GM18505 (cell line): ENCODE measurements around the gene CDKAL1.

Experiments
- ATAC-seq: cut with Tn5 transposase; IDR thresholded peaks from one replicate; pipeline ENCODE4 v1.9.1; 2021; ENCODE audit not compliant: unreplicated experiment
- POLR2A ChIP-seq: IDR thresholded peaks from 4 replicates; pipeline ENCODE4 v1.6.1; 2011; ENCODE audit warnings: borderline replicate concordance; ENCODE audit not compliant: insufficient read depth, insufficient read length; ENCODE audit errors: extremely low read depth

CDKAL1 gene

GRCh38 chr6:20931772-20932171 lies 397.5 kb downstream of the CDKAL1 start:
- no peak for ATAC-seq
- no peak for TF ChIP-seq POLR2A

- no peak for ATAC-seq
- no peak for TF ChIP-seq POLR2A
Measured at GRCh38 chr6:20932284-20932683, 398.0 kb downstream of the CDKAL1 start.

GRCh38 chr6:20933057-20933788 lies 399.0 kb downstream of the CDKAL1 start:
- ATAC-seq: no peak
- TF ChIP-seq POLR2A: no peak

- no peak for TF ChIP-seq POLR2A
- ATAC-seq: no peak
Measured at GRCh38 chr6:20936949-20937348, 402.7 kb downstream of the CDKAL1 start.

GRCh38 chr6:20939161-20939775 lies 405.0 kb downstream of the CDKAL1 start:
- TF ChIP-seq POLR2A: no peak

GRCh38 chr6:20943040-20943627 lies 408.9 kb downstream of the CDKAL1 start:
- no peak for TF ChIP-seq POLR2A
- ATAC-seq: no peak

More at GRCh38 chr6:20939161-20939775, 405.0 kb downstream of the CDKAL1 start:
- no peak for ATAC-seq

- TF ChIP-seq POLR2A: no peak
- ATAC-seq: no peak
Measured at GRCh38 chr6:20943922-20944321, 409.7 kb downstream of the CDKAL1 start.

- ATAC-seq: peak; percentile 92
- no peak for TF ChIP-seq POLR2A
Measured at GRCh38 chr6:20946022-20946421, 411.8 kb downstream of the CDKAL1 start.

GRCh38 chr6:20946890-20947289 lies 412.6 kb downstream of the CDKAL1 start:
- ATAC-seq: no peak
- TF ChIP-seq POLR2A: no peak

- TF ChIP-seq POLR2A: no peak
- no peak for ATAC-seq
Measured at GRCh38 chr6:20947977-20948376, 413.7 kb downstream of the CDKAL1 start.

GRCh38 chr6:20948556-20948955 lies 414.3 kb downstream of the CDKAL1 start:
- no peak for TF ChIP-seq POLR2A
- ATAC-seq: no peak

- ATAC-seq: no peak
- TF ChIP-seq POLR2A: no peak
Measured at GRCh38 chr6:20949138-20949537, 414.9 kb downstream of the CDKAL1 start.

GRCh38 chr6:20952699-20953474 lies 418.6 kb downstream of the CDKAL1 start:
- no peak for ATAC-seq
- TF ChIP-seq POLR2A: no peak

- no peak for ATAC-seq
- no peak for TF ChIP-seq POLR2A
Measured at GRCh38 chr6:20954315-20954714, 420.1 kb downstream of the CDKAL1 start.

- no peak for TF ChIP-seq POLR2A
- no peak for ATAC-seq
Measured at GRCh38 chr6:20955131-20955530, 420.9 kb downstream of the CDKAL1 start.
